Fibroblast of lung (primary cell): ENCODE data around the gene PPP1R1C.

Experiments
- CTCF ChIP-seq, 2 donors: IDR thresholded peaks in 1 of 2; conservative IDR thresholded peaks in 1 of 2; 1 replicate in 1 of 2; 2 replicates in 1 of 2; pipeline ENCODE4 v1.5.1; 2011 to 2012; ENCODE audit warnings: low read length in 2 of 2, control low read depth in 1 of 2, inconsistent platforms in 1 of 2, low read depth in 1 of 2, mild to moderate bottlenecking in 1 of 2
- EZH2 ChIP-seq: IDR thresholded peaks from 2 replicates; pipeline ENCODE4 v1.5.1; 2012; ENCODE audit warnings: low read length, control low read depth, mild to moderate bottlenecking; ENCODE audit errors: missing control alignments

GRCh38 chr2:182055993-182056392, 70.3 kb downstream of the PPP1R1C start:
- no peak for TF ChIP-seq CTCF (conservative IDR thresholded peaks at IDR 0.05 in 1 of 2, IDR thresholded peaks at IDR 0.05 in 1 of 2; ENCODE audit: low read depth in 1 of 2, low read length in 2 of 2)
- TF ChIP-seq EZH2: no peak
